NT2/D1 (cell line): ENCODE results near the gene TMEM131L.

Experiments used
- DNase-seq: peaks from one replicate; pipeline ENCODE4 v3.0.0-alpha.2; 2011; ENCODE audit warnings: low read depth, low spot score
- H3K27me3 ChIP-seq: 2 replicates; pipeline ENCODE4 v1.6.0; 2011; ENCODE audit warnings: mild to moderate bottlenecking; ENCODE audit not compliant: insufficient read length, insufficient read depth
- H3K36me3 ChIP-seq: 2 replicates; pipeline ENCODE4 v1.6.1; 2011; ENCODE audit warnings: mild to moderate bottlenecking, low read length, mixed read lengths; ENCODE audit not compliant: insufficient read depth, insufficient read length
- H3K4me1 ChIP-seq: 2 replicates; pipeline ENCODE4 v1.5.1; 2011; ENCODE audit not compliant: insufficient read depth, insufficient read length
- H3K4me3 ChIP-seq: 2 replicates; pipeline ENCODE4 v1.5.1; 2011; ENCODE audit warnings: low read depth; ENCODE audit not compliant: insufficient read length
- H3K9ac ChIP-seq: 2 replicates; pipeline ENCODE4 v1.6.0; 2011; ENCODE audit warnings: low read depth; ENCODE audit not compliant: insufficient read length
- H3K9me3 ChIP-seq: 2 replicates; pipeline ENCODE4 v1.5.1; 2011; ENCODE audit warnings: mild to moderate bottlenecking, low read length; ENCODE audit not compliant: insufficient read depth
- SUZ12 ChIP-seq: IDR thresholded peaks from 2 replicates; pipeline ENCODE4 v1.6.1; 2011; ENCODE audit not compliant: insufficient read length, insufficient read depth; ENCODE audit errors: extremely low read depth
- YY1 ChIP-seq: IDR thresholded peaks from 2 replicates; pipeline ENCODE4 v1.6.1; 2011; ENCODE audit not compliant: insufficient read length, insufficient read depth
- ZNF274 ChIP-seq: IDR thresholded peaks from 2 replicates; pipeline ENCODE4 v1.6.1; 2011; ENCODE audit warnings: mild to moderate bottlenecking, low read depth, low read length

Gene TMEM131L

GRCh38 chr4:153537493-153537960 lies 71.4 kb downstream of the TMEM131L start:
- Histone ChIP-seq H3K4me3 (no peak overlapping the region), H3K9me3 (no peaks in the 10 kb centered on the region), H3K27me3 (no peaks in the 10 kb centered on the region), H3K36me3 (no peaks in the 10 kb centered on the region), H3K9ac (no peak overlapping the region), H3K4me1 (peaks cover 3% of the 10 kb centered on the region)
- DNase-seq = no peak
- TF ChIP-seq ZNF274 (no peak), YY1 (no peak), SUZ12 (no peak)

- H3K36me3 ChIP-seq = no peaks in the 10 kb centered on the region
- H3K4me3 ChIP-seq = no peak overlapping the region
- no peak for DNase-seq
- no peaks in the 10 kb centered on the region for H3K27me3 ChIP-seq
- H3K4me1 ChIP-seq = peaks cover 3% of the 10 kb centered on the region
- no peaks in the 10 kb centered on the region for H3K9me3 ChIP-seq
- H3K9ac ChIP-seq = no peak overlapping the region
- TF ChIP-seq ZNF274 = no peak
- TF ChIP-seq SUZ12 = no peak
- TF ChIP-seq YY1 = no peak
Measured at GRCh38 chr4:153538487-153539357, 72.6 kb downstream of the TMEM131L start.

- H3K27me3 ChIP-seq = no peaks in the 10 kb centered on the region
- no peak overlapping the region for H3K4me3 ChIP-seq
- no peak overlapping the region for H3K9ac ChIP-seq
- no peak for DNase-seq
- H3K36me3 ChIP-seq = no peaks in the 10 kb centered on the region
- TF ChIP-seq SUZ12 (no peak), ZNF274 (no peak), YY1 (no peak)
- H3K9me3 ChIP-seq = no peaks in the 10 kb centered on the region
- peaks cover 6% of the 10 kb centered on the region for H3K4me1 ChIP-seq
Measured at GRCh38 chr4:153539422-153539821, 73.3 kb downstream of the TMEM131L start.

- H3K27me3 ChIP-seq = no peaks in the 10 kb centered on the region
- H3K4me3 ChIP-seq = no peak overlapping the region
- TF ChIP-seq ZNF274 (no peak), YY1 (no peak), SUZ12 (no peak)
- H3K36me3 ChIP-seq = no peaks in the 10 kb centered on the region
- no peak overlapping the region for H3K9ac ChIP-seq
- H3K9me3 ChIP-seq = no peaks in the 10 kb centered on the region
- DNase-seq = no peak
- peaks cover 3% of the 10 kb centered on the region for H3K4me1 ChIP-seq
Measured at GRCh38 chr4:153541456-153542096, 75.4 kb downstream of the TMEM131L start.

GRCh38 chr4:153542131-153542530 lies 76.0 kb downstream of the TMEM131L start:
- no peak for TF ChIP-seq ZNF274
- TF ChIP-seq SUZ12 = no peak
- no peak for TF ChIP-seq YY1
- Histone ChIP-seq H3K9ac (no peak overlapping the region), H3K4me1 (peaks cover 3% of the 10 kb centered on the region), H3K9me3 (no peaks in the 10 kb centered on the region), H3K27me3 (no peaks in the 10 kb centered on the region), H3K4me3 (no peak overlapping the region), H3K36me3 (no peaks in the 10 kb centered on the region)
- no peak for DNase-seq

- TF ChIP-seq YY1 = no peak
- no peak for TF ChIP-seq ZNF274
- TF ChIP-seq SUZ12 = no peak
- Histone ChIP-seq H3K4me1 (peaks cover 3% of the 10 kb centered on the region), H3K36me3 (no peaks in the 10 kb centered on the region), H3K4me3 (no peak overlapping the region), H3K9ac (no peak overlapping the region), H3K27me3 (no peaks in the 10 kb centered on the region), H3K9me3 (no peaks in the 10 kb centered on the region)
- no peak for DNase-seq
Measured at GRCh38 chr4:153542834-153543233, 76.7 kb downstream of the TMEM131L start.

- Histone ChIP-seq H3K4me1 (peaks cover 3% of the 10 kb centered on the region), H3K9ac (no peak overlapping the region), H3K9me3 (no peaks in the 10 kb centered on the region), H3K36me3 (no peaks in the 10 kb centered on the region), H3K4me3 (no peak overlapping the region), H3K27me3 (no peaks in the 10 kb centered on the region)
- TF ChIP-seq SUZ12 = no peak
- TF ChIP-seq YY1 = no peak
- no peak for TF ChIP-seq ZNF274
- no peak for DNase-seq
Measured at GRCh38 chr4:153543351-153543750, 77.2 kb downstream of the TMEM131L start.
